Measurements from ENCODE around the gene HOXA7.

- TF ChIP-seq POLR2A (IDR thresholded peaks at IDR 0.05) (no peak), EP300 (IDR thresholded peaks at IDR 0.05) (no peak)
- TF ChIP-seq, protein P1, sequence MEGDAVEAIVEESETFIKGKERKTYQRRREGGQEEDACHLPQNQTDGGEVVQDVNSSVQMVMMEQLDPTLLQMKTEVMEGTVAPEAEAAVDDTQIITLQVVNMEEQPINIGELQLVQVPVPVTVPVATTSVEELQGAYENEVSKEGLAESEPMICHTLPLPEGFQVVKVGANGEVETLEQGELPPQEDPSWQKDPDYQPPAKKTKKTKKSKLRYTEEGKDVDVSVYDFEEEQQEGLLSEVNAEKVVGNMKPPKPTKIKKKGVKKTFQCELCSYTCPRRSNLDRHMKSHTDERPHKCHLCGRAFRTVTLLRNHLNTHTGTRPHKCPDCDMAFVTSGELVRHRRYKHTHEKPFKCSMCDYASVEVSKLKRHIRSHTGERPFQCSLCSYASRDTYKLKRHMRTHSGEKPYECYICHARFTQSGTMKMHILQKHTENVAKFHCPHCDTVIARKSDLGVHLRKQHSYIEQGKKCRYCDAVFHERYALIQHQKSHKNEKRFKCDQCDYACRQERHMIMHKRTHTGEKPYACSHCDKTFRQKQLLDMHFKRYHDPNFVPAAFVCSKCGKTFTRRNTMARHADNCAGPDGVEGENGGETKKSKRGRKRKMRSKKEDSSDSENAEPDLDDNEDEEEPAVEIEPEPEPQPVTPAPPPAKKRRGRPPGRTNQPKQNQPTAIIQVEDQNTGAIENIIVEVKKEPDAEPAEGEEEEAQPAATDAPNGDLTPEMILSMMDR (IDR thresholded peaks at IDR 0.05), result peak in 2 of 3 donors; percentile 47 to 56
Measured at GRCh38 chr7:27196287-27196767, 39.9 kb upstream of the HOXA7 start.

Data from ovary (tissue), 3 donors.